Measurements from ENCODE around the gene LRTM1.
A peak's percentile ranks its signal among the peaks of the same experiment; 100 is the strongest.

The LRTM1 gene

GRCh38 chr3:54891540-54891897 lies 36.3 kb downstream of the LRTM1 start (continued):
- TF ChIP-seq ZNF398 (tag by site-specific recombination; IDR thresholded peaks at IDR 0.05) (peak; percentile 52; the same call in 1 of the 2 replicates), ZNF701 (tag by site-specific recombination; IDR thresholded peaks at IDR 0.05) (no peak), SP3 (tag by site-specific recombination; IDR thresholded peaks at IDR 0.05) (no peak), ZBTB20 (tag by site-specific recombination; IDR thresholded peaks at IDR 0.05) (no peak), ZNF530 (tag by site-specific recombination; IDR thresholded peaks at IDR 0.05; ENCODE audit: low read depth) (no peak), ZNF529 (tag by site-specific recombination; IDR thresholded peaks at IDR 0.05; ENCODE audit: insufficient replicate concordance) (no peak), ZFP3 (tag by site-specific recombination; IDR thresholded peaks at IDR 0.05; ENCODE audit: low read depth) (no peak), SETDB1 (IDR thresholded peaks at IDR 0.05; ENCODE audit: insufficient read length, low read length) (no peak), BCL11B (tag by site-specific recombination; IDR thresholded peaks at IDR 0.05; ENCODE audit: low read depth) (no peak), INSM2 (tag by site-specific recombination; IDR thresholded peaks at IDR 0.05) (no peak), ZBTB7A (tag by site-specific recombination; IDR thresholded peaks at IDR 0.05; ENCODE audit: low read depth) (no peak), ZNF555 (tag by site-specific recombination; conservative IDR thresholded peaks at IDR 0.05) (no peak), ZNF654 (tag by site-specific recombination; IDR thresholded peaks at IDR 0.05; ENCODE audit: low read depth) (no peak), ZNF48 (tag by site-specific recombination; IDR thresholded peaks at IDR 0.05) (no peak), ZNF560 (tag by site-specific recombination; IDR thresholded peaks at IDR 0.05; ENCODE audit: borderline replicate concordance) (no peak), SCRT1 (tag by site-specific recombination; IDR thresholded peaks at IDR 0.05; ENCODE audit: borderline replicate concordance) (no peak), KLF1 (tag by site-specific recombination; IDR thresholded peaks at IDR 0.05) (peak; percentile 36; the same call in 1 of the 2 replicates), ZNF658 (tag by site-specific recombination; IDR thresholded peaks at IDR 0.05) (no peak), TRIM28 (IDR thresholded peaks at IDR 0.05; ENCODE audit: borderline replicate concordance, low read length) (peak; percentile 84), ZNF175 (tag by site-specific recombination; IDR thresholded peaks at IDR 0.05) (no peak), ZNF776 (tag by site-specific recombination; IDR thresholded peaks at IDR 0.05; ENCODE audit: borderline replicate concordance) (no peak), ZNF521 (tag by site-specific recombination; IDR thresholded peaks at IDR 0.05) (no peak), ZNF146 (tag by site-specific recombination; IDR thresholded peaks at IDR 0.05) (no peak), ZNF514 (tag by site-specific recombination; IDR thresholded peaks at IDR 0.05) (no peak), ZNF266 (tag by site-specific recombination; IDR thresholded peaks at IDR 0.05; ENCODE audit: low read depth) (no peak), ZEB2 (tag by site-specific recombination; IDR thresholded peaks at IDR 0.05) (no peak), ZNF121 (tag by site-specific recombination; IDR thresholded peaks at IDR 0.05) (no peak), GLIS2 (tag by site-specific recombination; IDR thresholded peaks at IDR 0.05) (peak; percentile 53)
- TF ChIP-seq, protein P1, sequence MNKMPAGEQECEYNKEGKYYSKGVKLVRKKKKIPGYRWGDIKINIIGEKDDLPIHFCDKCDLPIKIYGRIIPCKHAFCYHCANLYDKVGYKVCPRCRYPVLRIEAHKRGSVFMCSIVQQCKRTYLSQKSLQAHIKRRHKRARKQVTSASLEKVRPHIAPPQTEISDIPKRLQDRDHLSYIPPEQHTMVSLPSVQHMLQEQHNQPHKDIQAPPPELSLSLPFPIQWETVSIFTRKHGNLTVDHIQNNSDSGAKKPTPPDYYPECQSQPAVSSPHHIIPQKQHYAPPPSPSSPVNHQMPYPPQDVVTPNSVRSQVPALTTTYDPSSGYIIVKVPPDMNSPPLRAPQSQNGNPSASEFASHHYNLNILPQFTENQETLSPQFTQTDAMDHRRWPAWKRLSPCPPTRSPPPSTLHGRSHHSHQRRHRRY (tag by site-specific recombination; IDR thresholded peaks at IDR 0.05) = no peak
- TF ChIP-seq, protein P2, sequence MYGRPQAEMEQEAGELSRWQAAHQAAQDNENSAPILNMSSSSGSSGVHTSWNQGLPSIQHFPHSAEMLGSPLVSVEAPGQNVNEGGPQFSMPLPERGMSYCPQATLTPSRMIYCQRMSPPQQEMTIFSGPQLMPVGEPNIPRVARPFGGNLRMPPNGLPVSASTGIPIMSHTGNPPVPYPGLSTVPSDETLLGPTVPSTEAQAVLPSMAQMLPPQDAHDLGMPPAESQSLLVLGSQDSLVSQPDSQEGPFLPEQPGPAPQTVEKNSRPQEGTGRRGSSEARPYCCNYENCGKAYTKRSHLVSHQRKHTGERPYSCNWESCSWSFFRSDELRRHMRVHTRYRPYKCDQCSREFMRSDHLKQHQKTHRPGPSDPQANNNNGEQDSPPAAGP (tag by site-specific recombination; IDR thresholded peaks at IDR 0.05) = 0 out of 2 replicates have a peak, but pooled peaks have one; percentile 34
